Measurements from ENCODE around the gene HOMEZ.
"Not testable (repeated sequence)": the region's sequence is repeated elsewhere in the genome, so short reads cannot be mapped to it uniquely, and the experiment has no call there.

Gene HOMEZ

DNA sequence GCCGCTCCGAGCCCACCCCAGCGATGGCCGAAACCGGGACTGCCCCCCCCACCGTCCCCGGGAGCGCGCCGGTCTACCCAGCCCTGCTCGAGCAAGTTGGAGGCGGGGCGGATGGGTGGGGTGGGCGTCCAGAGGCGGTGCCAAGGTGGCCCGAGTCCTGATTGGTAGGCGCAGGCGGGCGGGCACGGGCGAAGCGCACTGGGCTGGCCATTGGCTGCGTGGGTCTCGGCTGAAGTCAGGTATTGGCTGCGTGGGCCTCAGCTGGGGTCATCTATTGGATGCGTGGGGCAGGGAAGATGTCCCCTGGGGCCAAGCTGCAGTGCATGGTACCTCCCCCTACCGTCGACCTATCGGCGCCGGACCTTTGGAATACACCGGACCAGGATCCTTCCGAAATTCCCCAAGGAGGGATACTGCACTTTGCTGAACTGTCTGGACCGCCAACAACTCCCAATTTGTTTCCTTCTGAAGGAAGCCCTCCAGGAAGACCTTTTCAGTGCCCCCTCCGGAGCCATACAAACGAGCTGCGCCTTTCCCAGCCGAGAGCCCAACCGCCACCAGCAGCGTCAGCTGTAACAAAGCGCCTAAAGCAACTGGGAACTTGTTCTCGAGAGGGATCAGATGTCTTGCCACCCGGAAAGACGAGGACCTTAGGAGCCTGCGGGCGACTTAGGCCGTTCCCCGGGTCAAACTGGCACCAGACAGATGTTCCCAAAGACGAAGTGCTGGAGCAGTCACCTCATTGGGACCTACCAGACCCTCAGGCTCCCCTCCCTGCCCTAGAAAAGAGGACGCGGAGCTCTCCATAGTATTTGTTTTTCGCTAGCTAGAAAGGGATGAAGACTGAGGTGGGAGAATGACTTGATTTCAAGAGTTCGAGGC, at the start of gene HOMEZ:
Gene HOMEZ, minus strand, starts transcription at position 113 of the 882 bp plus-strand sequence. CDS start 180 bp downstream, outside the sequence.
- DNase-seq: peak; percentile 99

GRCh38 chr14:23335623-23336022, 49.7 kb upstream of the HOMEZ start:
- no peak for DNase-seq

DNA sequence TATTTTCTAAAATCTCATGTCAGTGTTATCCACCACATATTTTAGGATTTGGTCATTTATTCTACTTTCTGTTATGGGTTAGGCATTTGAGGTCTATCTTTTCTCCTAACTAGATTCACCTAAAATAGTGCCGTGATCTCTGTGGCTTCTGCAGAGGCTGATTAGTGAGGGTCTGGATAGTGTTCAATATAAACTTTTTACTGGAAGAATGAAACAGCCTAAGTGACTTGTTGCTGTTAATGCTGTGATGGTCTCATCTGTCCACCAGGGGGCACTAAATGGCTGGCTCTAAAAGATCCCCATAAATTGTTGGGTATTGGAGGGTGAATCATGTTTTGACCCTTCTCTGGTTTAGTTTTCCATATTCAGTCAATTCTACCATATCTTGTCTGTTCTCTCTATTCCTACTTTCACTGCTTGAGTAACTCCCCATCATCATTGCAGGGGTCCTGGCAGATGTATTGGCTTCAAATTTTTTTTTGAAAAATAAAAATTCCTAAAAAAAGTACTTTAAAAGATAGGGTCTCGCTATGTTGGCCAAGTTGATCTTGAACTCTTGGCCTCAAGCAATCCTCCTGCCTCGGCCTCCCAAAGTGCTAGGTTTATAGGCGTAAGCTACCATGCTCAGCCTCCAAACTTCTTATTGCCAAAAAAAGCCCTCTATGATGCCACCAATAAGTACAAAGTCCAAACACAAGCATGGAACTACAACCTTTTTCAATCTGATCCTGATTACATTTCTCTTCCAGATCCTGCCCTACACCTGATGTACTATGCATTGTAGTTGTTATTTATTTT, 42.2 kb upstream of the HOMEZ start:
- DNase-seq: peak; percentile 75

DNA sequence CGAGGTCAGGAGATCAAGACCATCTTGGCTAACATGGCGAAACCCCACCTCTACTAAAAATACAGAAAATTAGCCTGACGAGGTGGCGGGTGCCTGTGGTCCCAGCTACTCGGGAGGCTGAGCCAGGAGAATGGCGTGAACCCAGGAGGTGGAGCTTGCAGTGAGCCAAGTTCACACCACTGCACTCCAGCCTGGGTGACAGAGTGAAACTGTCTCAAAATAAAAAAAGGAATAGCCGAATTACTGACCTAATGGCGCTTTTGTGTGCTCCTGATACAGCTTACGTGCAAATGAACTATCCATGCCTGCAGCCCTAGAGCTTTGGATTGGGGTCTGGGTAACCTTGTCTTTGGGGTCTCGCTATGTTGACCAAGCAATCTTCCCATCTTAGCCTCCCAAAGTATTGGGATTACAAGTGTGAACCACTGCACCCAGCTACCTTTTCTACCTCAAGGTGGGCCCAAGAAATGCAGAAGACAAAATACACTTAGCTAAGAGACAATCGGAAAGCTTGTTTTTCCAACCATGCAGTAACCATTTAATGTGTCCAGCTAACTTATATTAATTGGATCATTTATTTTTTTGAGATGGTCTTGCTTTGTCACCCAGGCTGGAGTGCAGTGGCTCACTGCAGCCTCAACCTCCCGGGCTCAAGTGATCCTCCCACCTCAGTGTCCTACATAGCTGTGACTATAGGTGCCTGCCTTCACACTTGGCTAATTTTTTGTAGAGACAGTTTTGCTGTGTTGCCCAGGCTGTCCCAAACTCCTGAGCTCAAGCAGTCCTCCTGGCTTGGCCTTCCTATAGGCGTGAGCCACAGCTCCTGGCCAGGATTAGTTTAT, 40.8 kb upstream of the HOMEZ start:
- DNase-seq: no peak

DNA sequence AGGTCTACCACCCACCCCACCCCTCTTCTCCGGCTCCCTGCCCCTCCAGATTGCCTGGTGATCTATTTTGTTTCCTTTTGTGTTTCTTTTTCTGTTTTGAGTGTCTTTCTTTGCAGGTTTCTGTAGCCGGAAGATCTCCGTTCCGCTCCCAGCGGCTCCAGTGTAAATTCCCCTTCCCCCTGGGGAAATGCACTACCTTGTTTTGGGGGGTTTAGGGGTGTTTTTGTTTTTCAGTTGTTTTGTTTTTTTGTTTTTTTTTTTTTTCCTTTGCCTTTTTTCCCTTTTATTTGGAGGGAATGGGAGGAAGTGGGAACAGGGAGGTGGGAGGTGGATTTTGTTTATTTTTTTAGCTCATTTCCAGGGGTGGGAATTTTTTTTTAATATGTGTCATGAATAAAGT, 39.8 kb upstream of the HOMEZ start:
- DNase-seq: not testable (repeated sequence)

DNA sequence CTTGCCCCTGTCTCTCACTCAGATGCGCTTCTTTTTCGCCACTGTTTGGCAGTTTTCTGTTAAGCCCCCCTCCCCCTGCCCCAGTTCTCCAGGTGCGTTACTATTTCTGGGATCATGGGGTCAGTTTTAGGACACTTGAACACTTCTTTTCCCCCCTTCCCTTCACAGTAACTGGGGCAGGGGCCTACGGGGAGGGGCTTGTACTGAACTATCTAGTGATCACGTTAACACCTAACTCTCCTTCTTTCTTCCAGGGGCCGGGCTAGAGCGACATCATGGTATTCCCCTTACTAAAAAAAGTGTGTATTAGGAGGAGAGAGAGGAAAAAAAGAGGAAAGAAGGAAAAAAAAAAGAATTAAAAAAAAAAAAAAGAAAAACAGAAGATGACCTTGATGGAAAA, 39.1 kb upstream of the HOMEZ start:
- no peak for DNase-seq

DNA sequence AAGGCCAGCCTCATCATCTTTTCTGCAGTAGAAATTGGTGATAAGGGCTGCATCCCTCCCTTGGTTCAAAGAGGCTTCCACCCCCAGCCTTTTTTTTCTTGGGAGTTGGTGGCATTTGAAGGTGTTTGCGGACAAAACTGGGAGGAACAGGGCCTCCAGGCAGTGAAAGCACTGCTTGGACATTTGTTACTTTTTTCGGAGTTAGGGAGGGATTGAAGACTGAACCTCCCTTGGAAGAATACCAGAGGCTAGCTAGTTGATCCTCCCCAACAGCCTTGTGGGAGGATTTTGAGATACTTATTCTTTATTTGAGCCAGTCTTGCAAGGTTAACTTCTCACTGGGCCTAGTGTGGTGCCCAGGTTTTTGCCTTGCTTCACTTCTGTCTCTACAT, 38.5 kb upstream of the HOMEZ start:
- DNase-seq: no peak

- no peak for DNase-seq
These were observed 38.0 kb upstream of the HOMEZ start for GRCh38 chr14:23323838-23324454.

- no peak for DNase-seq
These were observed 36.9 kb upstream of the HOMEZ start for GRCh38 chr14:23322568-23323517.

- peak; percentile 58 for DNase-seq
These were observed 35.9 kb upstream of the HOMEZ start for GRCh38 chr14:23321572-23322547.

GRCh38 chr14:23320584-23321571, 34.9 kb upstream of the HOMEZ start, which contains the start of gene PABPN1:
TSS of gene PABPN1 (plus strand) at chr14:23321457. CDS start at chr14:23321470, 13 bp downstream.
- DNase-seq: peak; percentile 100

GRCh38 chr14:23319746-23320583, 34.0 kb upstream of the HOMEZ start:
- DNase-seq: no peak

- no peak for DNase-seq
These were observed 30.4 kb upstream of the HOMEZ start for GRCh38 chr14:23316300-23316699.

- no peak for DNase-seq
These were observed 24.6 kb upstream of the HOMEZ start for GRCh38 chr14:23310546-23310945.

DNA sequence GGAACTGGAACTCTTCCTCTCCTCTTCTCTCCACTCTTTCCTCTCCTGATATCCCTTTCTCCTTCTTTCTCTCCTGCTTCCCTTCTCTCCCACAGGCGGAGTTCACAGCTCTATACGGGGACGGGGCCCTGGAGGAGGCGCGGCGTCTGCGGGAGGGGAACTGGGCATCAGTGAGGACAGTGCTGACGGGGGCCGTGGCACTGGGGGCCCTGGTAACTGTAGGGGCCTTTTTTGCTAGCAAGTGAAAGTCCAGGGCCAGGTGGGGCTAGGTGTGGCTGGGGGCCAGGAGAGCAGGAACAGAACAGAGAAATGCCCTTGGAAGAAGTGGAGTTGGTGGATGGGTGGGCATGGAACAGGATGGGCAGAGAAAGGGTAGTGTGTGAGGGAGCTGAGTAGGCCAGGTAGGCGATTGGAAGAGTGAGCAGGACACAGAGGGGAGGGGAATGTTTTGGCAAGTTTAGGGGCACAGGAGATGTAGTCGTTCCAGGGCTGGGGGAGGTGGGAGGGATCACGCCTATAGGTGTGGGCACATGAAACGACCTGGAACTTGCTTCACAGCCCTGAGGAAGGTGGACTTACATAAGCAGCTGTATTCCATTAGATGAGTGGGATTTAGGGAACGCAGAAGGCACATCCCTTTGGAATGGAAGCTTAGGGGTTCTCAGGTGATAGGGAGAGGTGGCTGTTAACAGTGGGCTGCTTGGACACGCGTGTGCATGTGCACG, 23.0 kb upstream of the HOMEZ start:
- no peak for DNase-seq

- peak; percentile 28 for DNase-seq
These were observed 22.0 kb upstream of the HOMEZ start for GRCh38 chr14:23307687-23308644.

All from fibroblast of skin of right biceps (primary cell).